Stomach (tissue), 4 donors: Measurements from ENCODE around the gene GRIP2.

Experiments
- EP300 ChIP-seq: sonication (generic); formaldehyde crosslinking; IDR thresholded peaks from one replicate; pipeline ENCODE4 v1.6.1; 2017; ENCODE audit warnings: antibody characterized with exemption
- POLR2A ChIP-seq, 4 donors: fragments of 450-650 bp; IDR thresholded peaks; one replicate each; pipeline ENCODE4 v1.6.1; 2016; ENCODE audit warnings: antibody characterized with exemption in 4 of 4, control low read depth in 2 of 4, mild to moderate bottlenecking in 1 of 4, moderate library complexity in 1 of 4
- POLR2AphosphoS5 ChIP-seq, 3 donors: sonication (generic); formaldehyde crosslinking; IDR thresholded peaks; one replicate each; pipeline ENCODE4 v1.6.1; 2016; ENCODE audit warnings: antibody characterized with exemption in 3 of 3
- TF ChIP-seq, protein P1 (sequence below), 7 experiments: fragments of 450-650 bp in 4 of 7; fragments of 200-600 bp in 3 of 7; sonication (generic) in 3 of 7; IDR thresholded peaks; one replicate each; pipeline ENCODE4 v1.5.1; 2016 to 2019; ENCODE audit warnings: antibody characterized with exemption in 7 of 7, control low read depth in 2 of 7, mild to moderate bottlenecking in 1 of 7

DNA sequence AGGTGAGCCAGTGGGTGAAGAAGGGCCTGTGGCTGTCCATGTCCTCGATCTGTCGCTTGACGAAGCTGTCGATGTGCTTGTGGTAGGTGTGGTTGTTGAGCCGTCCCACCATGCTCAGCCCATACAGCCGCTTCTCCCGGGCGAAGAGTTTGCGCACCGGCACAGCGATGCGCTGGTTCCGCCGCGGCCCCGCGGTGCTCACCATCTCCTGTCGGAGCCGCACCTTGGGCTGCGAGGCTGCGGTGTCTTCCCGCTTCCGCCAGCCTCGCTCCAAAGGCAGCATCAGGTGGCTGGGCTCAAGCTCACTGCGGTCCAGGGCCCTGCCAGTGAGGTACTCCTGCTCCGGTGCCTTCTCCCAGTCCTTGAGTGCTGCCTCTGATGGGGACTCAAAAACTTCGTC lies 34.0 kb upstream of the GRIP2 start:
- TF ChIP-seq, protein P1, sequence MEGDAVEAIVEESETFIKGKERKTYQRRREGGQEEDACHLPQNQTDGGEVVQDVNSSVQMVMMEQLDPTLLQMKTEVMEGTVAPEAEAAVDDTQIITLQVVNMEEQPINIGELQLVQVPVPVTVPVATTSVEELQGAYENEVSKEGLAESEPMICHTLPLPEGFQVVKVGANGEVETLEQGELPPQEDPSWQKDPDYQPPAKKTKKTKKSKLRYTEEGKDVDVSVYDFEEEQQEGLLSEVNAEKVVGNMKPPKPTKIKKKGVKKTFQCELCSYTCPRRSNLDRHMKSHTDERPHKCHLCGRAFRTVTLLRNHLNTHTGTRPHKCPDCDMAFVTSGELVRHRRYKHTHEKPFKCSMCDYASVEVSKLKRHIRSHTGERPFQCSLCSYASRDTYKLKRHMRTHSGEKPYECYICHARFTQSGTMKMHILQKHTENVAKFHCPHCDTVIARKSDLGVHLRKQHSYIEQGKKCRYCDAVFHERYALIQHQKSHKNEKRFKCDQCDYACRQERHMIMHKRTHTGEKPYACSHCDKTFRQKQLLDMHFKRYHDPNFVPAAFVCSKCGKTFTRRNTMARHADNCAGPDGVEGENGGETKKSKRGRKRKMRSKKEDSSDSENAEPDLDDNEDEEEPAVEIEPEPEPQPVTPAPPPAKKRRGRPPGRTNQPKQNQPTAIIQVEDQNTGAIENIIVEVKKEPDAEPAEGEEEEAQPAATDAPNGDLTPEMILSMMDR (IDR thresholded peaks at IDR 0.05) = no peak
- TF ChIP-seq POLR2A (IDR thresholded peaks at IDR 0.05) = no peak
- no peak for TF ChIP-seq POLR2AphosphoS5 (IDR thresholded peaks at IDR 0.05)
- TF ChIP-seq EP300 = no peak
